ENCODE measurements around the gene PDE2A.

Gene PDE2A

GRCh38 chr11:72704028-72704782 lies 30.0 kb upstream of the PDE2A start:
- no peak for DNase-seq

GRCh38 chr11:72703267-72704008 lies 29.2 kb upstream of the PDE2A start:
- DNase-seq, result no peak

DNA sequence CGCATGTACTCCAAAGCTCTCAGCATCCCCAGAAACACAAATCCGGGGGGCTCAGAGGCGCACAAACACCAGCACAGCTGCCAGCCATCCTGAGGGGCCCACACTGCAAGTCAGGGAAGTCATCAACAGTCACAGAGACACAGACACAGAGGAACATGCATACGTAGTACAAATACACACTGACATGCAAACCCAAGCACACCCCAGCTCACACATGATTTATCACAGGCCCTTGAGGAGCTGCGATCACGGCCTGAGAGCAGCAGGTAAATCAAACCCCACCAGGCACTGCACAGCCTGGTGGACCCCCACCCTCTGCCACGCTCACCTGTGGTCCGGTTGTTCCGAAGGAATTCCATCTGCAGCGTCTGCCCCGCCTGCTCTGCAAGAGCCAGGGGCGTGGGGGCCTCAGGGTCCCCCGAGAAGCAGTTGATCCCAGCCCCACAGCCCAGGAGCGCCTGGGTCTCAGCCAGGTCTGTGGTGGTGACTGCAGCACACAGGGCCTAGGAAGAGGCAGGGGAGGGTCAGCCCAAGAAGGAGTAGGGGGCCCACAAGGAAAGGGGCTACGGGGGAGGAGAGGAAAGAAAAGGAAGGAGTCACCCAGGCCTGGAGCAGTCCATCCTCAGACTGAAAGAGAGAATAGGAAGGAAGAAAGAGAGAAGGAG lies 28.5 kb upstream of the PDE2A start:
- DNase-seq, result no peak

DNA sequence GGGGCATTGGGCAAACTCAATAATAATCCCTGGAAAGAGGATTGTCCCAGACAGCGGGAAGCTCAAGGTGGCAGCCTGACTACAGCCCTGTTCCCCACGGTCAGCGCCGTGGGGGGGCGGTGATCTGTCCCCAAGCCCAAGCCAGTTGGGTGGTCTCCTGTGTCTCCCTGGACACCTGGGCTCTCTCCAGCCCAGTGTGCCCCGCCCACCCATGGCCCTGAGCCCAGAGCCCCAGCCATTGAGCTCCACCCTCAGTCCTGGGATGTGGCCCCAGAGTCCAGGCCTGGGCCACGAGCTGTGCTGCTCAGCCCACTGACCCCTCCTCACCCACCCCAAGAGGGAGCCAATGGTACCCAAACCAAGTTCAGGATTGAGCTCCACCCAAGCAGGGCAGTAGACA lies 27.9 kb upstream of the PDE2A start:
- DNase-seq, result no peak

- DNase-seq, result no peak
Observed at GRCh38 chr11:72701466-72701865, 27.2 kb upstream of the PDE2A start.

GRCh38 chr11:72700146-72700545 lies 25.9 kb upstream of the PDE2A start:
- DNase-seq, result no peak

- DNase-seq, result no peak
Observed at GRCh38 chr11:72697814-72698213, 23.6 kb upstream of the PDE2A start.

- no peak for DNase-seq
Observed at GRCh38 chr11:72696866-72697700, 22.9 kb upstream of the PDE2A start.

DNA sequence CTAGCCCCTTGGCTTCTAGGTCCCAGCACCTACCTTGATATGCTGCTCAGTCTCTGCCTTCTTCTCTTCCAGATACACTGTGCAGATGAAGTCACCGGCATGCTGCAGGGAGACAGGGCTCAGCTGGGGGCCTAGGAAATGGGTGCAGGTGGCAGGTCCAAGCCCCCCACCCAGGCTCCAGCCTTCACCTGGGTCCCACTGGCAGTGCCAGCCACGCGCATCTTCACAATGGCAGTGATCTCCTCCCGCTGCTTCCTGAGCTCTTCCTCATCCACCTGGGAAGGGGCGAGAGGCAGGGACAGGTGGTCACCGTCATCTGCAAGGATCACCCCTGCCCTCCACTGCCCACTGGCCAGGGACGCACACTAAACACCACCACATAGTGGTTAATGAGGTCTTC lies 21.1 kb upstream of the PDE2A start:
- no peak for DNase-seq

DNA sequence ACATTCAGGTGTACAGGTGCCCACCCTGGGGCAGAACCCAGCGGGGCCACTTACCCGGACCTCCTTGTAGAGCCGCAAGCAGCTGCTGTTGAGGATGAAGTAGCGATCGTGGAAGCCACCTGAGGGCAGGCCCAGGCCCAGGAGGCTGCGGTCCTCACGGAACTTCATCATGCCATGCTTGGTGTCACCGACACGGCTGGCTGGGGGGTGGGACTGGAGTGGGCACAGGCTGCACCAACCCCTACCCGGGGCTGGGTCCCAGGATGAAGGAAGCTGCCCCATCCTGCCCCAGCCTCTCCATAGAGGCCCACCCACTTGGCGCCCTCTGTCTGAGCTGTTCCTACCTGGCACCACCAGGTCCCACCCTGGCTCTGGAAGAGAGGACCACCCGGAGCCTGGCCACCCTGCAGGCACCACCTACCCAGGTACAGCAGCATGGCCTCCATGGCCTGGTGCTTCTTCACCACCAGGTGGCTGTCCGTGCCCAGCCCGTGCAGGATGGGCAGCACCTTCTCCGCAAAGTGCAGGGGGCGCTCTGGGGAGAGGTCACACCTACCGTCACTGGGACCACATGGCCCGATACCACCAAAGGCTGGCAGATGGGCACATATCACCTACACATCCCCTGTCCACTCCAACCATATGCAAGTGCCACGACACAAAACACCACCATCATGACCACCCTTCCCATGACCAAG lies 19.2 kb upstream of the PDE2A start:
- DNase-seq, result no peak

DNA sequence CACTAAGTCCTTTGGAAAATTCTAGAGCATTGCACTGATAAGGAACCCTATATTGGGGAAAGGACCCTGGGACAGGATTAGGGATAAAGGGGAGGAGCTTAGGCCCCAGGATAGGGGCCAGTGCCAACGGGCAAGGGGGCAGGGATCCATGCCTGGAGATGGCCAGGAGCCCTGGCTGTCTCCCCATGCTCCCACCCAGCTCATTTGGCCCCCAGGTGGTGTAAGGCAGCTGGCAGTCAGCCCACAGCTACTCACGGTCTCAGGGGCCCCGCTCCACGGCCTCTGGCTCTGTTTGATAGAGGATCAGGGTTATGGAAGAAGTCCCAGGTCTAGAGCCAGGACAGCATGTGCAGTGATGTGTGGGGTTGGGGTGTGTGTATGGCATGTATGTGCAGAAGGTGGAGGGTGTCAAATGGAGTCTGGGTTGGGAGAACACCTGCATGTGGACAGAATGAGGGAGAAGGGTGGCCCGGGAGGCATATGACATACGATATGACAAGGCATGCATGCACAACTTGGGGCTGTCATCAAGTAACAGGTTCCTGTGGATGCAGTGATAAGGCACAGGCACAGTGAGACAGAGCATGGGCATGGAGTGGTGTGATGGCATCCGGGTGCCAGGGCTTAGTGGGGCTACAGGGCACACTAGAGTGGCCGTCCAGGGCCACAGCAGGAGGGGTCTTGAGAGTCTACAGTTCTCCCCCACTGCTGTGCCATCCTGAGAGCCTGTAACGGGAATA lies 18.4 kb upstream of the PDE2A start:
- DNase-seq, result no peak

- no peak for DNase-seq
Observed at GRCh38 chr11:72690166-72690565, 15.9 kb upstream of the PDE2A start.

DNA sequence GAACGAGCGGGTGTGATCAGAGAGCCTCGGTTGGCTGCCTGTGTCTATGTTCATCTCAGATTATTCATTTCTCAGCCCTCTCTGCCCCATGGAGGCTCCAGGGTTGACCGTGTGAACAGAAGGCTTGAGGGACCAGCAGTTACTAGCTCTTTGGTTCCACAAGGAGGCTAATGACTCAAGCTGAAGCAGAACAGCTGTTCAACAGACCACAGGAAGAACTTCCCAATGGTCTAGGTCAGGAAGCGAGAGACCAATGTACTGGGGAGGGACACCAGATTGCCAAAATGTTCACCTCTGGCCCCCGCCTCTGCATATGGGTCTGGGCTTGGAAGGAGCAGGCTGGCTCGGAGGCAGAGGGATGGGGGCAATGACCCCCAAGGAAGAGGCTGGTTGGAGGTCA lies 14.7 kb upstream of the PDE2A start:
- no peak for DNase-seq

- no peak for DNase-seq
Observed at GRCh38 chr11:72688486-72688885, 14.3 kb upstream of the PDE2A start.

DNA sequence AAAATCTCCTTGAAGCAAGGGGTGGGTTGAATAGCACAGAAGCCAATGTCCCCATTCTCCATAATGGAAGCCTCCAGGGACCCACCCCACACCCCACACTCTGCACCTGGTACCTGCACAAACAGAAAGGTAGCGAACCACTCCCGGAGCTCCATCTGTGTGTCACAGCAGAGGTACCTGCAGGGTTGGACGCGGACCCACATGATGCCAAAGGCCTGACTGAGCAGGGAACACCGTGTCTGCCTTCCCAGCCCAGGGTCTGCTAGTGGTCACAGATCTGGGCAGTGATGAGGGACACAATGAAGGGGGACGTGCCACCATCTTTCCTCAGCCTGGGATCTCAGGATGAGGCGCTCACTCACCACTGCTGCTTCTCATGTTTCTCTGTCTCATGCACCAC lies 13.1 kb upstream of the PDE2A start:
- no peak for DNase-seq

- no peak for DNase-seq
Observed at GRCh38 chr11:72686639-72687220, 12.5 kb upstream of the PDE2A start.

DNA sequence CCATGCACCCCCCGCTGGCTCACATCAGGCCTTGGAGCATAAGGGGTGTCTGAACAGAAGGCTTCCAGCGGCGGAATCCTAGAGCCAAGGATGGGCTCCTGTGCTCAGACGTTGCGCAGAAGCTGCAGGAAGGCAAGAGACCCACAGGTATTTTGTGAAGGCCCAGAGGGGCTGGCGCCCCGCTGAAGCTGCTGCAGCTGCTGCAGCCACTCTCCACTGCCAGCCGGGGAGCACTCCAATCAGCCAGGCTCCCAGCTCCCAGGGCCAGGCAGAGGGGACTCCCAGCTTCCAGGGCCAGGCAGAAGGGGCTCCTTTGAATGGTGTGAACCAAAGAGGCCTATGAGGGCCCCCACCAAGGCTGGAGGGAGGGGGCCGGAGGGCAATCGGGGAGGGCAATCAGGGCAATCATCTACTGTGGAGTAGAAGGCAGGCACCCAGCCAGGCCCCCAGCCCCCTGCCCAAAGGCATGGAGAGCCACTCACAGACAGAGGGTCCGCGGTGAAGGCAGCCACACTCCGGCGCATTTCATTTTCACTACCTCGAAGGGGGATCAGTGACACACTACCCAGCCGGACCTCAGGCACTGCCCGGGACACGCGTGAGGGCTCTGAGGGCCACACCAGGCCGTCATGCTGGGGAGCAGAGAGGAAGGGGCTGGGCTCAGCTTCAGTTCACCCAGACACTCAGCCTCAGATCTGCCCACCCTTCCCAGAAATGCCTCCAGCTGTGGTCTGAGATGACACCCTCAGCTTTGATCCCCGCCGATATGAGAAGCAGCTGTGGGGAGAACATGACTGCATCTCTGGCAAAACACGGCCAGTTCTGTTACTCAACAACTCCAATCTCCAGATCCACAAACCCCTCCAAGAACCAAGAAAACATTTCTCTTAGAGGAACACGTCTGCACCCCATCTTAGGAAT lies 11.6 kb upstream of the PDE2A start:
- no peak for DNase-seq

DNA sequence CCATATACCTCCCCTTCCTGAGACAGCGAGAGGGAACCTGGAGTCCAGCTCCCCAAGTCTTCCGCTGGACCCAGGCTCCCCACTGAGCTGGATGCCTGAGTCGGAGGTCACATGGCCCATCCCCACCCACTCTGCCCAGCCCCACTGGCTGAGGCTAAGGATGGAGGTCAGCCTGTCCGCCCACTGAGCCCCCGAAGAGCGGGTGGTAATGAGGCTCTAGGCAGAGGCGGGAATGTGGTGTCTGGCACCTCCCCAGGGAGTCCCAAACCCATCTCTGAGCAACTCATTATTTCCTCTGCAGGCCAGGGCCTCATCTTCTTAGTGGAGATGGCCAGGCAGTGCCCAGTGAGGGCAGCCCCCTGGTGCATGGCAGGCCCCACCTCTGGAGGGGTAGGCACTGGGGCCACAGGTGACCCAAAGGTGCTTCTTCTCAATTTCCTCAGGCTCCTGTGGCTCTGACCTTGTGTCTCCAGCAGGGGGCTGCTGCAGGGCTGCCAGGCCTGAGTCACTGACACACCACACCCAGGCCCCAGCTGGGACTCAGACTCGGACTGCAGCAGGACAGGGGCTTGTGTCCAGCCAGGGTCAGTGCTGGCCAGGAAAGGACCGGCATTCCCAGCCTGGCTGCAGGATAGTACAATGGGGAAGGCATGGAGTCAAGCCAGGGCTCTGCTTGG lies 10.2 kb upstream of the PDE2A start:
- no peak for DNase-seq

DNA sequence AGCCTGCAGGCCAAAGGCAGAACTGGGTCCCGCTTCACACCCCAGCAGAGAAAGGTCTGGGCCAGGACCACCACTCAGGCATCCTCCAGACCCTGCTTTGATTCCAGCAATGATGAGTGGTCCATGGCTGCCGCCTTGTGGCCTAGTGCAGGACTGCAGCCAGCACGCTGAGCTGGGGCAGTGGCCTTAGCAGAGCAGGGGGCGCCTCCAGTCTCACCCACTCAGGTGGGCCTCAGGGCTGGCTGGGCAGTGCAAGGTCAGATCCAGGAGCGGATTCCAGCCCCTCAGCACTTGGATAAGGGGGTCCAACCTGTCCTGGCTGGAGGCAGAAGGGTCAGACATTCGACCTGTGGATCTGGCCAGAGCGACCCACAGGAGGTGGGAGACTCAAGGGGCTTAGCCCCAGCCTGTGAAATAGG lies 9.6 kb upstream of the PDE2A start:
- DNase-seq, result peak; percentile 44

DNA sequence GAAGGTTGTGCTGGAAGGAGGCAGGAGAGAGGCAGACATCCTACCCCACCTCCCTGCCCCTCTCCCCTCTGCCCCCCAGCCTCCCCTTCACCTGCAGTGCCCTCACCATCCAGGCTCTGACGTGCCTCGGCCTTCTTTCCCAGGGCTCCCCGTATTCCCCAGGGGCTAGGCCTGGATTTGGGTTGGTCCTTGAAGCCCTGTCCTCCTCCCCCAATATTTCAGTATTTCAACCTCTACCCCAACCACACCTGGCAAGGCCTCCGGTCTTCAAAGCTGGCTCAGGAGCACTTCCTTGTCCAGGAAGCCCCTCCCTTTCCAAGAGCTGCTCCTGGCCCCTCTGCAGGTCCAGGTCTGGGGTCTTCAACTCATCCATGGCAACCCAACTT lies 8.6 kb upstream of the PDE2A start:
- DNase-seq, result no peak
